ENCODE results near the gene EFEMP2. TPM values are rescaled to one million over a fixed set of nuclear protein-coding genes. Genes with fewer than 3 reads are reported as not detected.
"Not testable (repeated sequence)": the region's sequence is repeated elsewhere in the genome, so short reads cannot be mapped to it uniquely, and the experiment has no call there.

The EFEMP2 gene
- total and polyA plus RNA-seq, 2 experiments from 2014 or later = 161 to 216 TPM

GRCh38 chr11:65849771-65850216, 22.8 kb downstream of the EFEMP2 start:
- DNase-seq (ENCODE audit: low read depth in 1 of 2, low spot score in 1 of 2) = no peak
- H3K27ac ChIP-seq = no peak overlapping the region
- no peak overlapping the region for H3K4me3 ChIP-seq
- no peaks in the 10 kb centered on the region for H3K9me3 ChIP-seq (ENCODE audit: low read depth)
- no peaks in the 10 kb centered on the region for H3K4me1 ChIP-seq (ENCODE audit: low read depth)
- TF ChIP-seq, protein P1, sequence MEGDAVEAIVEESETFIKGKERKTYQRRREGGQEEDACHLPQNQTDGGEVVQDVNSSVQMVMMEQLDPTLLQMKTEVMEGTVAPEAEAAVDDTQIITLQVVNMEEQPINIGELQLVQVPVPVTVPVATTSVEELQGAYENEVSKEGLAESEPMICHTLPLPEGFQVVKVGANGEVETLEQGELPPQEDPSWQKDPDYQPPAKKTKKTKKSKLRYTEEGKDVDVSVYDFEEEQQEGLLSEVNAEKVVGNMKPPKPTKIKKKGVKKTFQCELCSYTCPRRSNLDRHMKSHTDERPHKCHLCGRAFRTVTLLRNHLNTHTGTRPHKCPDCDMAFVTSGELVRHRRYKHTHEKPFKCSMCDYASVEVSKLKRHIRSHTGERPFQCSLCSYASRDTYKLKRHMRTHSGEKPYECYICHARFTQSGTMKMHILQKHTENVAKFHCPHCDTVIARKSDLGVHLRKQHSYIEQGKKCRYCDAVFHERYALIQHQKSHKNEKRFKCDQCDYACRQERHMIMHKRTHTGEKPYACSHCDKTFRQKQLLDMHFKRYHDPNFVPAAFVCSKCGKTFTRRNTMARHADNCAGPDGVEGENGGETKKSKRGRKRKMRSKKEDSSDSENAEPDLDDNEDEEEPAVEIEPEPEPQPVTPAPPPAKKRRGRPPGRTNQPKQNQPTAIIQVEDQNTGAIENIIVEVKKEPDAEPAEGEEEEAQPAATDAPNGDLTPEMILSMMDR (IDR thresholded peaks at IDR 0.05; ENCODE audit: low read depth, low read length) = no peak
- H3K36me3 ChIP-seq = peaks cover 20% of the 10 kb centered on the region
- H3K27me3 ChIP-seq = no peaks in the 10 kb centered on the region

- no peak overlapping the region for H3K4me3 ChIP-seq
- no peak for DNase-seq (ENCODE audit: low read depth in 1 of 2, low spot score in 1 of 2)
- peaks cover 15% of the 10 kb centered on the region for H3K36me3 ChIP-seq
- no peaks in the 10 kb centered on the region for H3K4me1 ChIP-seq (ENCODE audit: low read depth)
- no peak overlapping the region for H3K27ac ChIP-seq
- TF ChIP-seq, protein P1 (IDR thresholded peaks at IDR 0.05; ENCODE audit: low read depth, low read length) = no peak
- H3K27me3 ChIP-seq = no peaks in the 10 kb centered on the region
- H3K9me3 ChIP-seq (ENCODE audit: low read depth) = no peaks in the 10 kb centered on the region
Observed at GRCh38 chr11:65849366-65849765, 23.2 kb downstream of the EFEMP2 start.

DNA sequence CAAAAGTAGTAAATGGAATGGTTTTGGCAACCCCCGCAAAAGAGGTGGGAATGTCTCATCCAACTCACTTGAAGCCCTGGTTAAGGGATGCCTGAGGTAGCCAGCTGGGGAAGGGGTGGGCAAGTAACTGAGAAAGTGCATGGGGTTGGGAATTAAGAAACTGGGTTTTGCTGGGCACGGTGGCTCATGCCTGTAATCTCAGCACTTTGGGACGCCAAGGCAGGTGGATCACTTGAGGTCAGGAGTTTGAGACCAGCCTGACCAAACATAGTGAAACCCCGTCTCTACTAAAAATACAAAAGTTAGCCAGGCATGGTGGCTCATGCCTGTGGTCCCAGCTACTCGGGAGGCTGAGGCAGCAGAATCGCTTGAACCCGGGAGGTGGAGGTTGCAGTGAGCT, 23.9 kb downstream of the EFEMP2 start:
- not testable (repeated sequence) for H3K27ac ChIP-seq; H3K27me3 ChIP-seq; H3K36me3 ChIP-seq; H3K4me3 ChIP-seq; H3K4me1 ChIP-seq (ENCODE audit: low read depth); H3K9me3 ChIP-seq (ENCODE audit: low read depth); DNase-seq (ENCODE audit: low read depth in 1 of 2, low spot score in 1 of 2)

DNA sequence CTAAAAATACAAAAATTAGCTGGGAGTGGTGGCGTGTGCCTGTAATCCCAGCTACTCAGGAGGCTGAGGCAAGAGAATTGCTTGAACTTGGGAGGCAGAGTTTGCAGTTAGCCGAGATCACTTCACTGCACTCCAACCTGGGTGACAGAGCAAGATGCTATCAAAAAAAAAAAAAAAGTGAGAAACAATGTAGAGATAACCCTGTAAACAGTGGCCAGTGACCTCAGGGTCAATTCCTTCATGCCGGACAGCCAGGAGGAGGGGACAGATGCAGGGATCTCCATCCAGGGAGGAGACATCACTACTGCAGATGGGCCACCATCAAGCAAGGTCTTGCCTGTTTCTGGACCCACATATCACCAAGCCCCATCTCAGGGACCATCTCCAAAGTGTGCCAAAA, 24.9 kb downstream of the EFEMP2 start:
- H3K36me3 ChIP-seq = no peaks in the 10 kb centered on the region
- TF ChIP-seq, protein P1 (IDR thresholded peaks at IDR 0.05; ENCODE audit: low read depth, low read length) = no peak
- no peaks in the 10 kb centered on the region for H3K27me3 ChIP-seq
- no peaks in the 10 kb centered on the region for H3K9me3 ChIP-seq (ENCODE audit: low read depth)
- H3K4me3 ChIP-seq = no peak overlapping the region
- no peaks in the 10 kb centered on the region for H3K4me1 ChIP-seq (ENCODE audit: low read depth)
- no peak for DNase-seq (ENCODE audit: low read depth in 1 of 2, low spot score in 1 of 2)
- no peak overlapping the region for H3K27ac ChIP-seq

DNA sequence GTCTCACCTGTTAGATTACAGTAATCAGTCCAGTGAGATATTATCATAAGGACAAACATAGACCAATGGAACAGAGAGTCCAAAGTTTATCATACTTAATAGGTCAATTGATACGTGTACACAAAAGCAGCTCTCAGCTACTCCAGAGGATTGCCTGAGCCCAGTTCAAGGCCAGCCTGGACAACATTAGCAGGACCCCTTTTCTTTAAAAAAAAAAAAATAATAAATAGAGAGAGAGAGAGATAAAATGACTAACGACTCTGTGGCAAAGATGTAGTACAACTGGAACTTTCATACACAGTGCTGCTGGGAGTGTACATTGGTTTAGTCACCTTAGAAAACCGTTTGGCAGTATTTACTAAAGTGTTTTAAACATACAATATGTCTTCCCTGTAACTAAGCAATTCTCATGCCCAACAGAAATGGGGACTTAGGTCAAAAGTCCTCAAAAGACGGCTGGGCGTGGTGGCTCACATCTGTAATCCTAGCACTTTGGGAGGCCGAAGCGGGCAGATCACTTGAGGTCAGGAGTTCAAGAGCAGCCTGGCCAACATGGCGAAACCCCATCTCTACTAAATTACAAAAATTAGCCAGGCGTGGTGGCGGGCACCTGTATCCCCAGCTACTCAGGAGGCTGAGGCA, 28.2 kb downstream of the EFEMP2 start:
- TF ChIP-seq, protein P1 (IDR thresholded peaks at IDR 0.05; ENCODE audit: low read depth, low read length) = no peak
- no peaks in the 10 kb centered on the region for H3K36me3 ChIP-seq
- H3K4me1 ChIP-seq (ENCODE audit: low read depth) = no peaks in the 10 kb centered on the region
- H3K4me3 ChIP-seq = no peak overlapping the region
- DNase-seq (ENCODE audit: low read depth in 1 of 2, low spot score in 1 of 2) = no peak
- H3K27ac ChIP-seq = no peak overlapping the region
- no peaks in the 10 kb centered on the region for H3K27me3 ChIP-seq
- no peaks in the 10 kb centered on the region for H3K9me3 ChIP-seq (ENCODE audit: low read depth)

DNA sequence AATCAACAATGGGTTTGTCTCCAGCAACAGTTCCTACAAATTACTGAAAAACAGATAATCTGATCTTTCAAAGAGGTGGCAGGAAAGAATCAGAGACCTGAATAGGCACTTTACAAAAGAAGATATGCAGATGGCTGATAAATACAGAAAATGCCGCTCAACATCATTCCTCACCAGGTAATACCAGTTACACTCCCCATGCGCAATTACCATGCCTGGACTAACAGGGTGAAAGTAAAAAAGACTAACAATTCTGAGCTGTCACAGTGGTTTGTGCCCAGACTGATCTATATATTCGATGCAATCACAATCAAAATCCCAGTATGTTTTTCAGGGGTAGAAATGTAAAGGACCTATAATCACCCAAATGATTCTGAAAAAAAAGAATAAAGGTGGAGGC, 28.8 kb downstream of the EFEMP2 start:
- Histone ChIP-seq H3K36me3 (no peaks in the 10 kb centered on the region), H3K4me1 (ENCODE audit: low read depth) (no peaks in the 10 kb centered on the region), H3K9me3 (ENCODE audit: low read depth) (no peaks in the 10 kb centered on the region), H3K27ac (no peak overlapping the region), H3K27me3 (no peaks in the 10 kb centered on the region), H3K4me3 (no peak overlapping the region)
- no peak for DNase-seq (ENCODE audit: low read depth in 1 of 2, low spot score in 1 of 2)
- TF ChIP-seq, protein P1 (IDR thresholded peaks at IDR 0.05; ENCODE audit: low read depth, low read length) = no peak

All from cardiac muscle cell (in vitro differentiated cells and primary cell).